Dendritic cell treated with granulocyte-macrophage colony-stimulating factor and Interleukin-4, amounts not matched to agents 40 ng/mL and 50 ng/mL, for 4 days (primary cell): ENCODE measurements around the gene TAC3.
"Not testable (repeated sequence)": the region's sequence is repeated elsewhere in the genome, so short reads cannot be mapped to it uniquely, and the experiment has no call there.

ENCODE experiments used
- H3K27ac Mint-ChIP-seq: one replicate; pipeline ENCODE4 v1.8.0; 2022; ENCODE audit warnings: mild to moderate bottlenecking, mixed read lengths
- H3K27me3 Mint-ChIP-seq: one replicate; pipeline ENCODE4 v1.8.0; 2022; ENCODE audit warnings: mild to moderate bottlenecking, mixed read lengths
- H3K36me3 Mint-ChIP-seq: one replicate; pipeline ENCODE4 v1.8.0; 2022; ENCODE audit warnings: low read depth, mixed read lengths
- H3K4me1 Mint-ChIP-seq: one replicate; pipeline ENCODE4 v1.8.0; 2022; ENCODE audit warnings: low read depth, mixed read lengths
- H3K4me3 Mint-ChIP-seq: one replicate; pipeline ENCODE4 v1.8.0; 2022; ENCODE audit warnings: mild to moderate bottlenecking, moderate library complexity, mixed read lengths
- H3K9me3 Mint-ChIP-seq: one replicate; pipeline ENCODE4 v1.8.0; 2022; ENCODE audit warnings: mixed read lengths
- intact Hi-C: fragments of 100-400 bp; cut with micrococcal nuclease; formaldehyde crosslinking; loops from one replicate; pipeline ENCODE4 v1.15.0; 2022

TAC3 gene

DNA sequence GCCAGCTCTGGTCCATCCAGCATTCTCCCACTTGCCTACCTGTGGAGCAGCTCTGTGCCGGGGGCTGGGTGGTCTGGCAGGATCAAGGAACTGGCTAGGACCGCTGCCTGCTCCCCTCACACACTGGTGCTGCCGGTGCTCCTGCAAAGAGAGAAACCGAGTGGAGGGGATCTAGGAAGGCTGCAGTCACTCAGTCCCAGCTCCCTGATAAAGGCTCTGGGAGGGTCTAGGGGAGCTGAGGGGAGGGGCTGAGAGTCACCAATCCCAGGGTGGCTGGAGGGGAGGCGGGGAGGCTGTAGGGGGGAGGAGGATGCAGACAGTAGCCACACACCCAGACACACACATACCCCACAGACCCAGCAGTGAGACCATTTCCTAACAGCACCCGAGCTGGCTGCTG is at the start of gene TAC3:
Gene TAC3 (minus strand): TSS at position 182 of the 400 bp plus-strand sequence. CDS start 732 bp downstream, outside the sequence.
- peaks cover 26% of the 10 kb centered on the region for H3K4me1 Mint-ChIP-seq
- H3K4me3 Mint-ChIP-seq = no peak within 1 kb of the TSS
- peaks cover 37% of the 10 kb centered on the region for H3K27me3 Mint-ChIP-seq
- H3K27ac Mint-ChIP-seq = no peak within 1 kb of the TSS
- no peaks in the 10 kb centered on the region for H3K9me3 Mint-ChIP-seq
- no peaks in the 10 kb centered on the region for H3K36me3 Mint-ChIP-seq
- intact Hi-C loops = no loop called here

GRCh38 chr12:57063991-57064685 is 47.8 kb upstream of the TAC3 start:
- peak overlapping the region; percentile 68 for H3K27ac Mint-ChIP-seq
- no peaks in the 10 kb centered on the region for H3K27me3 Mint-ChIP-seq
- peaks cover 68% of the 10 kb centered on the region for H3K36me3 Mint-ChIP-seq
- peak overlapping the region; percentile 50 for H3K4me3 Mint-ChIP-seq
- peaks cover 30% of the 10 kb centered on the region for H3K4me1 Mint-ChIP-seq
- H3K9me3 Mint-ChIP-seq = no peaks in the 10 kb centered on the region
- intact Hi-C loops = loop anchor here (5.0 kb wide), 1 partner anchor 307 kb away; no protein-coding TSS in a partner anchor

- H3K27me3 Mint-ChIP-seq = no peaks in the 10 kb centered on the region
- H3K9me3 Mint-ChIP-seq = no peaks in the 10 kb centered on the region
- H3K27ac Mint-ChIP-seq = no peak overlapping the region
- H3K4me3 Mint-ChIP-seq = no peak overlapping the region
- peaks cover 5% of the 10 kb centered on the region for H3K4me1 Mint-ChIP-seq
- intact Hi-C loops = no loop called here
- peaks cover 55% of the 10 kb centered on the region for H3K36me3 Mint-ChIP-seq
These were observed 42.1 kb upstream of the TAC3 start for GRCh38 chr12:57058454-57058853.

- intact Hi-C loops = no loop called here
- Mint-ChIP-seq H3K4me3 (no peak overlapping the region), H3K36me3 (peaks cover 49% of the 10 kb centered on the region)
These were observed 40.9 kb upstream of the TAC3 start for GRCh38 chr12:57057067-57057751.

GRCh38 chr12:57055824-57056223 is 39.5 kb upstream of the TAC3 start:
- Mint-ChIP-seq H3K36me3 (peaks cover 40% of the 10 kb centered on the region), H3K27me3 (no peaks in the 10 kb centered on the region), H3K4me1 (peaks cover 11% of the 10 kb centered on the region), H3K4me3 (no peak overlapping the region), H3K9me3 (no peaks in the 10 kb centered on the region), H3K27ac (no peak overlapping the region)
- intact Hi-C loops = no loop called here

More at GRCh38 chr12:57057067-57057751, 40.9 kb upstream of the TAC3 start:
- Mint-ChIP-seq H3K9me3 (no peaks in the 10 kb centered on the region), H3K4me1 (peaks cover 5% of the 10 kb centered on the region), H3K27ac (no peak overlapping the region), H3K27me3 (no peaks in the 10 kb centered on the region)

DNA sequence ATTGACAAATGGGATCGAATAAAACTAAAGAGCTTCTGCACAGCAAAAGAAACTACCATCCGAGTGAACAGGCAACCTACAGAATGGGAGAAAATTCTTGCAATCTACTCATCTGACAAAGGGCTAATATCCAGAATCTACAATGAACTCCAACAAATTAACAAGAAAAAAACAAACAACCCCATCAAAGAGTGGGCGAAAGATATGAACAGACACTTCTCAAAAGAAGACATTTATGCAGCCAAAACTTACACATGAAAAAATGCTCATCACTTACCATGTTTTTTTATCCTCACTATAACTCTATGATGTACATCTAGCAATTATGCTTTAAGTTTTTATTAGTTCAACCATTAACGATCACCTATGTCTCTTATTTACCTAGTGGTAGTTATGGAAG is 37.6 kb upstream of the TAC3 start:
- H3K4me3 Mint-ChIP-seq, intact Hi-C loops, H3K27me3 Mint-ChIP-seq, H3K27ac Mint-ChIP-seq, H3K9me3 Mint-ChIP-seq: not testable (repeated sequence)
- Mint-ChIP-seq H3K36me3 (peaks cover 23% of the 10 kb centered on the region), H3K4me1 (peaks cover 30% of the 10 kb centered on the region)

GRCh38 chr12:57053146-57053545 is 36.8 kb upstream of the TAC3 start:
- H3K9me3 Mint-ChIP-seq, intact Hi-C loops, H3K27me3 Mint-ChIP-seq, H3K27ac Mint-ChIP-seq, H3K4me3 Mint-ChIP-seq: not testable (repeated sequence)
- Mint-ChIP-seq H3K36me3 (peaks cover 15% of the 10 kb centered on the region), H3K4me1 (peaks cover 37% of the 10 kb centered on the region)

GRCh38 chr12:57051011-57051410 is 34.7 kb upstream of the TAC3 start:
- Mint-ChIP-seq H3K27ac (no peak overlapping the region), H3K4me1 (peaks cover 59% of the 10 kb centered on the region), H3K4me3 (no peak overlapping the region)

GRCh38 chr12:57049890-57050289 is 33.6 kb upstream of the TAC3 start, which contains the start of gene MYO1A:
Gene MYO1A, minus strand, starts transcription at chr12:57050129. Its CDS starts 1,806 bp downstream, at chr12:57048323.
- Mint-ChIP-seq H3K36me3 (no peaks in the 10 kb centered on the region), H3K4me3 (no peak within 1 kb of the TSS), H3K27ac (peak within 1 kb of the TSS; percentile 84), H3K27me3 (no peaks in the 10 kb centered on the region), H3K4me1 (peaks cover 65% of the 10 kb centered on the region), H3K9me3 (no peaks in the 10 kb centered on the region)
- intact Hi-C loops = loop anchor here (5.0 kb wide), 1 partner anchor 43 kb away; the partner anchor contains the start of gene ZBTB39

More at GRCh38 chr12:57051011-57051410, 34.7 kb upstream of the TAC3 start:
- intact Hi-C loops = no loop called here
- Mint-ChIP-seq H3K36me3 (no peaks in the 10 kb centered on the region), H3K9me3 (no peaks in the 10 kb centered on the region), H3K27me3 (no peaks in the 10 kb centered on the region)

- Mint-ChIP-seq H3K27me3 (no peaks in the 10 kb centered on the region), H3K9me3 (no peaks in the 10 kb centered on the region), H3K36me3 (no peaks in the 10 kb centered on the region), H3K4me1 (peaks cover 67% of the 10 kb centered on the region), H3K27ac (peak overlapping the region; percentile 84), H3K4me3 (no peak overlapping the region)
- intact Hi-C loops = loop anchor here (5.0 kb wide), 1 partner anchor 42 kb away; the partner anchor contains the start of gene ZBTB39
These were observed 32.8 kb upstream of the TAC3 start for GRCh38 chr12:57049119-57049446.

DNA sequence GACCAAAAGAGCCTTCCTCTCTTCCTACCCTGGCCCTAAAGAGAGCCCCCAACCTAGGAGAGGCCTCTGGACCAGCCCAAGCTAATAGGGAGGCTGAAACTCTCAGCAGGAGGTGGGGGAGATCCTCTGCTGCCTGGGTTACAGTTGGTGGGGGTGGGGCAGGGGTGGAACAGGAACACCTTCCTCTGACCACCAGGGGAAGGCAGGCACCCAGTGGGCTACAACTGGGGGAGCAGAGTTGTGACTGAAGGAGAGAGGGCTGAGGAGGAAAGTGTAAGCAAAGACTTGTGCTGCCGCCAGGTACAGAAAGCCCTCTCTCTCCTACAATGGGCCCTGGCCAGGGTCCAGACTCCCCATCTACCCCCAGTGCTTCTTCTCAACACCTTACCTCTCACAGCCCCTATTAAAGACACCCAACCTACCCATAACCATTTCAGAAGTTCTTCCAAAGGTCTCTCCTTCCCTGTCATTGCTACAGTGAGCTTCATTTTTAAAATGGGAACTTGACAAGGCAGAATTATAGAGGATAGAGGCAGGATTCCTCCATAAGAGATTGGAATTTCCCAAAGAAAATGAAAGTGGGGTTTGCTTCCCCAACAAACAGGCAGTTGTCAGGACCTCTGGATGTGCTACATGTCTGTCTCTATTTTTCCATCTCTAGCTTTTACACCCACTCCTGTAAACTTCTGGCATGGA is 32.2 kb upstream of the TAC3 start:
- Mint-ChIP-seq H3K27me3 (peaks cover 3% of the 10 kb centered on the region), H3K36me3 (no peaks in the 10 kb centered on the region), H3K4me1 (peaks cover 67% of the 10 kb centered on the region), H3K9me3 (no peaks in the 10 kb centered on the region), H3K4me3 (no peak overlapping the region), H3K27ac (peak overlapping the region; percentile 84)
- intact Hi-C loops = loop anchor here (5.0 kb wide), 1 partner anchor 41 kb away; the partner anchor contains the start of gene ZBTB39

DNA sequence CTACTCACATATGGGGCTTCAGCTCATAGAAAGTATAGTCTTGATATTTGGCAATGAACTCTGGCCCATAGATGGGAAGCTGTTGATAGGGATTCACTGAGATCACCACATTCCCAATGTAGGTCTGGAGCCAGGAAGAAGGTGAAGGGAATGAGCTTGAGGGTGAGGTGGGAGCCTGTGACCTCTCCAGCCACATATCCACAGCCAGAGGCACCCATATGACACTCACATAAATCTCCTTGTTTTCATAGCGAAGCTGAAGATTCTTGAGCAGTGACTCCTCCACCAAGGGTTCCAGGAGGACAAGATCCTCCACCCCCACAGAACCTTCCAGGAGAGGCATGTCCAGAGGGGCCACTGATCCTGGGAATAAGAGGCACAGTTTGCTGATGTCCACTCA is 31.7 kb upstream of the TAC3 start:
- peaks cover 7% of the 10 kb centered on the region for H3K27me3 Mint-ChIP-seq
- H3K4me1 Mint-ChIP-seq = peaks cover 67% of the 10 kb centered on the region
- H3K27ac Mint-ChIP-seq = peak overlapping the region; percentile 84
- H3K4me3 Mint-ChIP-seq = no peak overlapping the region
- H3K9me3 Mint-ChIP-seq = no peaks in the 10 kb centered on the region
- intact Hi-C loops = loop anchor here (5.0 kb wide), 1 partner anchor 41 kb away; the partner anchor contains the start of gene ZBTB39
- no peaks in the 10 kb centered on the region for H3K36me3 Mint-ChIP-seq

DNA sequence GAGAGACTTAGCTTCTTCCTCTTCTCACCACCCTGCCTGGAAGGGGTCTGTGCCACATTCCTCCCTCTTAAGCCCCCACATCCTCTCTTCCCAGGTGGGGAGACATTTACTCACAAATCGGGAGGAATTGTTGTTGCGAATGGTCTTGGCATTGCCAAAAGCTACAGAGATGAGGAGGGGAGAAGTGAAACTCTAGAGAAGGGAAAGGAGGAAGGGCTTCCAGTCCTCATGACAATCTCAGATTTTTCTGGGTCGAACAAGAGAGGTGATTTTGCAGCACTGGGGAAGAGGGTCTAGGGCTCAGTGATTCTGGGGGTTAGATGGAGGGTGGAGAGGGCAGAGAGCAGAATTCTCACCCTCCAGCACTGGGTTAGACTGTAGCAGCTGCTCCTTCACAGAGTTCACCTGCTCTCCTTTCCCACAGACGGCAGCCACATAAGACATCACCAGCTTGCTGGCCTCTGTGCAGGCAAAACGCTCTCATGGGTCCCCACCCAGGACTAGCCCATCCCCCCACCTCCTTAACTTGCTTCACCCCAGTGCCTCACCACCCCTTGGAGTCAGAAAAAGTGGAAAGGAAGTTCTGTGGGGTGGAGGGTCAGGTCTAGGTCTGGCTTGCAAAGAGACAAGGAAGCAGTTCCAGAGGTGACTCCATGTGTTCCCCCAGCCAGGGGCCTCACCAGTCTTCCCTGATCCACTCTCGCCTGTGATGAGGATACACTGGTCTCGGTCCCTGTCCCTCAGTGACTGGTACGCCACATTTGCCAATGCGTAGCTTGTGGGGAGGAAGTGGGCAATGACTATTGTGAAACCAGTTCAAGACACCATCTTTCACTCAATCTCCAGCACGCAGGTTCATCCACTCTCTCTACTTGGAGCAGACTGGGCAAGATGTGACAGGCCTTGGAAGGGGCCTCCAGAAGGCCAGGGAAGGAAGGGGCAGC is 30.9 kb upstream of the TAC3 start:
- H3K9me3 Mint-ChIP-seq = no peaks in the 10 kb centered on the region
- peaks cover 7% of the 10 kb centered on the region for H3K27me3 Mint-ChIP-seq
- peak overlapping the region; percentile 84 for H3K27ac Mint-ChIP-seq
- no peaks in the 10 kb centered on the region for H3K36me3 Mint-ChIP-seq
- intact Hi-C loops = loop anchor here (5.0 kb wide), 1 partner anchor 40 kb away; the partner anchor contains the start of gene ZBTB39
- peak overlapping the region; percentile 44 for H3K4me3 Mint-ChIP-seq
- peaks cover 67% of the 10 kb centered on the region for H3K4me1 Mint-ChIP-seq
